Astrocyte (in vitro differentiated cells and primary cell): ENCODE data around the gene HTR3C.

Experiments used
- CTCF ChIP-seq: IDR thresholded peaks from 2 replicates; pipeline ENCODE4 v1.5.1; 2011; ENCODE audit warnings: low read depth, mild to moderate bottlenecking, inconsistent platforms, low read length, moderate library complexity; ENCODE audit not compliant: insufficient read depth
- EZH2 ChIP-seq: IDR thresholded peaks from 2 replicates; pipeline ENCODE4 v1.6.1; 2012; ENCODE audit warnings: mild to moderate bottlenecking, low read length, inconsistent platforms; ENCODE audit not compliant: insufficient read depth

- no peak for TF ChIP-seq CTCF
- TF ChIP-seq EZH2, result no peak
Observed at GRCh38 chr3:184011937-184012889, 40.6 kb upstream of the HTR3C start.
